Measurements from ENCODE around the gene AOPEP. TPM values are rescaled to one million over a fixed set of nuclear protein-coding genes. Genes with fewer than 3 reads are reported as not detected.

AOPEP gene
- polyA plus RNA-seq, 1 of the 3 experiments (the other 2 are of a cell fraction), result 54.6 TPM

GRCh38 chr9:95032580-95033341 is 306.3 kb downstream of the AOPEP start:
- Histone ChIP-seq H3K4me2 (no peak overlapping the region), H3K27ac (ENCODE audit: low read depth in 2 of 2, low read length in 1 of 2) (peak overlapping the region in 1 of 2 experiments; percentile 28; a peak in 1 of 4 replicates), H3K9ac (no peak overlapping the region)

More at GRCh38 chr9:95032580-95033341, 306.3 kb downstream of the AOPEP start:
- WGBS (ENCODE audit: low lambda C conversion rate), result 67% methylated on average over 9 of the region's 9 CpGs
- Histone ChIP-seq H3K4me3 (ENCODE audit: low read depth in 2 of 2, low read length in 1 of 2) (no peak overlapping the region), H3K9me2 (no peaks in the 10 kb centered on the region), H3K9me3 (no peaks in the 10 kb centered on the region), H3K36me3 (replicated peaks in 1 of 2; ENCODE audit: control insufficient read depth in 1 of 2, insufficient read depth in 2 of 2, low read length in 1 of 2) (peaks cover 32 to 87% of the 10 kb centered on the region in 2 experiments), H3K79me2 (ENCODE audit: insufficient read depth) (peaks cover 98% of the 10 kb centered on the region), H3K27me3 (ENCODE audit: insufficient read depth) (no peaks in the 10 kb centered on the region), H3K4me1 (ENCODE audit: control insufficient read depth in 1 of 2, insufficient read depth in 2 of 2, low read depth in 1 of 2, low read length in 1 of 2) (peaks cover 20 to 57% of the 10 kb centered on the region in 2 experiments), H4K20me1 (ENCODE audit: insufficient read depth) (peaks cover 67% of the 10 kb centered on the region), H3F3A (replicated peaks; ENCODE audit: insufficient read depth) (peaks cover 3% of the 10 kb centered on the region), H2AFZ (ENCODE audit: low read depth) (no peak overlapping the region)
- DNase-seq, result no peak
- POLR2A ChIA-PET, result no interaction called here
- CTCF ChIA-PET, result interaction anchor here (1.0 to 1.5 kb wide), 4 partner anchors 24 to 351 kb away, joined by 3 to 6 read pairs (median 3); no protein-coding TSS in a partner anchor
- TF ChIP-seq TEAD4 (IDR thresholded peaks at IDR 0.05; ENCODE audit: borderline replicate concordance, insufficient read depth) (no peak), SIN3A (IDR thresholded peaks at IDR 0.05; ENCODE audit: borderline replicate concordance, low read depth, low read length) (no peak), TAF1 (IDR thresholded peaks at IDR 0.05; ENCODE audit: borderline replicate concordance, low read depth, low read length) (no peak), SMC3 (IDR thresholded peaks at IDR 0.05; ENCODE audit: low read depth, low read length) (no peak), REST (IDR thresholded peaks at IDR 0.05; ENCODE audit: low read depth, low read length) (no peak), CTCF (IDR thresholded peaks at IDR 0.05) (no peak), RCOR1 (IDR thresholded peaks at IDR 0.05; ENCODE audit: low read length) (no peak), RFX5 (IDR thresholded peaks at IDR 0.05; ENCODE audit: low read length) (no peak), FOSL2 (IDR thresholded peaks at IDR 0.05; ENCODE audit: borderline replicate concordance, low read depth) (no peak), NFIC (IDR thresholded peaks at IDR 0.05; ENCODE audit: borderline replicate concordance) (no peak), JUND (IDR thresholded peaks at IDR 0.05) (no peak), MAX (IDR thresholded peaks at IDR 0.05; ENCODE audit: low read depth) (no peak), YY1 (IDR thresholded peaks at IDR 0.05; ENCODE audit: low read depth) (no peak), EP300 (IDR thresholded peaks at IDR 0.05; ENCODE audit: borderline replicate concordance in 1 of 2, low read depth in 1 of 2, low read length in 1 of 2) (no peak), CHD2 (IDR thresholded peaks at IDR 0.05; ENCODE audit: low read length, partially characterized antibody) (no peak)
